Stomach (tissue), 4 donors: ENCODE measurements around the gene VAV3.

Source experiments
- POLR2A ChIP-seq, 4 donors: fragments of 450-650 bp; IDR thresholded peaks; one replicate each; pipeline ENCODE4 v1.6.1; 2016; ENCODE audit warnings: antibody characterized with exemption in 4 of 4, control low read depth in 2 of 4, mild to moderate bottlenecking in 1 of 4, moderate library complexity in 1 of 4
- POLR2AphosphoS5 ChIP-seq, 3 donors: sonication (generic); formaldehyde crosslinking; IDR thresholded peaks; one replicate each; pipeline ENCODE4 v1.6.1; 2016; ENCODE audit warnings: antibody characterized with exemption in 3 of 3
- TF ChIP-seq, protein P1 (sequence below), 7 experiments: fragments of 450-650 bp in 4 of 7; fragments of 200-600 bp in 3 of 7; sonication (generic) in 3 of 7; IDR thresholded peaks; one replicate each; pipeline ENCODE4 v1.5.1; 2016 to 2019; ENCODE audit warnings: antibody characterized with exemption in 7 of 7, control low read depth in 2 of 7, mild to moderate bottlenecking in 1 of 7

DNA sequence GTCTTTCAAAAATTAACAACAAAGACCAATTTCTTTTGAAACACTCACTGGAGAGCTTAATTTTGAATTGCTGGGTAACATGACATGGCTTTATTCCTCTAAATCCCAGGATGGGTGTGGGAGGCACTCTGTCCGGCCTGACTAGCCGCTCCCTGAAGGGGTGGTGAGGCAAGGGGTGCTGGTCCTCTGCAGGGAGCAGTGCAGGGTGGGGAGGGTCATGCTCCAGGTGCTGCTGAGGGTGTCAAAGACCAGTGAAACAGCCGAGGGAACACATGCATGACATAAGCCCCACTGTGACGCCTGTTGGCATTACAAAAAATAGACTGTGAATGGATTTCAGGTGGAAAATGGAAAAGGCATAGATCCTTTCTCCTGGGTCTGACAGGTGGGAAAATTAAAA lies 223.7 kb downstream of the VAV3 start:
- TF ChIP-seq, protein P1, sequence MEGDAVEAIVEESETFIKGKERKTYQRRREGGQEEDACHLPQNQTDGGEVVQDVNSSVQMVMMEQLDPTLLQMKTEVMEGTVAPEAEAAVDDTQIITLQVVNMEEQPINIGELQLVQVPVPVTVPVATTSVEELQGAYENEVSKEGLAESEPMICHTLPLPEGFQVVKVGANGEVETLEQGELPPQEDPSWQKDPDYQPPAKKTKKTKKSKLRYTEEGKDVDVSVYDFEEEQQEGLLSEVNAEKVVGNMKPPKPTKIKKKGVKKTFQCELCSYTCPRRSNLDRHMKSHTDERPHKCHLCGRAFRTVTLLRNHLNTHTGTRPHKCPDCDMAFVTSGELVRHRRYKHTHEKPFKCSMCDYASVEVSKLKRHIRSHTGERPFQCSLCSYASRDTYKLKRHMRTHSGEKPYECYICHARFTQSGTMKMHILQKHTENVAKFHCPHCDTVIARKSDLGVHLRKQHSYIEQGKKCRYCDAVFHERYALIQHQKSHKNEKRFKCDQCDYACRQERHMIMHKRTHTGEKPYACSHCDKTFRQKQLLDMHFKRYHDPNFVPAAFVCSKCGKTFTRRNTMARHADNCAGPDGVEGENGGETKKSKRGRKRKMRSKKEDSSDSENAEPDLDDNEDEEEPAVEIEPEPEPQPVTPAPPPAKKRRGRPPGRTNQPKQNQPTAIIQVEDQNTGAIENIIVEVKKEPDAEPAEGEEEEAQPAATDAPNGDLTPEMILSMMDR (IDR thresholded peaks at IDR 0.05) = no peak
- TF ChIP-seq POLR2A (IDR thresholded peaks at IDR 0.05) (no peak), POLR2AphosphoS5 (IDR thresholded peaks at IDR 0.05) (no peak)
